IgD-negative memory B cell (primary cell): Measurements from ENCODE around the gene STX2. TPM values are rescaled to one million over a fixed set of nuclear protein-coding genes. Genes with fewer than 3 reads are reported as not detected.

Experiments used
- H3K27ac Mint-ChIP-seq, 3 donors: one replicate each; pipeline ENCODE4 v1.8.0; 2020 to 2022; ENCODE audit warnings: mild to moderate bottlenecking in 3 of 3, mixed read lengths in 3 of 3, moderate library complexity in 1 of 3
- H3K27me3 Mint-ChIP-seq: one replicate; pipeline ENCODE4 v1.8.0; 2021; ENCODE audit warnings: mixed read lengths
- H3K36me3 Mint-ChIP-seq: one replicate; pipeline ENCODE4 v1.8.0; 2020; ENCODE audit warnings: mild to moderate bottlenecking, mixed read lengths
- H3K4me1 Mint-ChIP-seq, 3 donors: one replicate each; pipeline ENCODE4 v1.8.0; 2020 to 2022; ENCODE audit warnings: mixed read lengths in 3 of 3, mild to moderate bottlenecking in 1 of 3
- H3K4me3 Mint-ChIP-seq, 4 donors: one replicate each; pipeline ENCODE4 v1.8.0; 2020 to 2022; ENCODE audit warnings: mild to moderate bottlenecking in 4 of 4, mixed read lengths in 4 of 4, moderate library complexity in 3 of 4
- H3K9me3 Mint-ChIP-seq, 3 donors: one replicate each; pipeline ENCODE4 v1.8.0; 2020 to 2021; ENCODE audit warnings: mixed read lengths in 3 of 3, mild to moderate bottlenecking in 1 of 3
- polyA plus RNA-seq: library from polyadenylated mRNA; unstranded; fragments of 300-500 nt; fragmentation: Illumina TruSeq; gene quantifications from one replicate; pipeline ENCODE4 v1.2.3, GENCODE V29; 2021

STX2 gene
- polyA plus RNA-seq, 1 donor from 2014 or later = 6.2 TPM

DNA sequence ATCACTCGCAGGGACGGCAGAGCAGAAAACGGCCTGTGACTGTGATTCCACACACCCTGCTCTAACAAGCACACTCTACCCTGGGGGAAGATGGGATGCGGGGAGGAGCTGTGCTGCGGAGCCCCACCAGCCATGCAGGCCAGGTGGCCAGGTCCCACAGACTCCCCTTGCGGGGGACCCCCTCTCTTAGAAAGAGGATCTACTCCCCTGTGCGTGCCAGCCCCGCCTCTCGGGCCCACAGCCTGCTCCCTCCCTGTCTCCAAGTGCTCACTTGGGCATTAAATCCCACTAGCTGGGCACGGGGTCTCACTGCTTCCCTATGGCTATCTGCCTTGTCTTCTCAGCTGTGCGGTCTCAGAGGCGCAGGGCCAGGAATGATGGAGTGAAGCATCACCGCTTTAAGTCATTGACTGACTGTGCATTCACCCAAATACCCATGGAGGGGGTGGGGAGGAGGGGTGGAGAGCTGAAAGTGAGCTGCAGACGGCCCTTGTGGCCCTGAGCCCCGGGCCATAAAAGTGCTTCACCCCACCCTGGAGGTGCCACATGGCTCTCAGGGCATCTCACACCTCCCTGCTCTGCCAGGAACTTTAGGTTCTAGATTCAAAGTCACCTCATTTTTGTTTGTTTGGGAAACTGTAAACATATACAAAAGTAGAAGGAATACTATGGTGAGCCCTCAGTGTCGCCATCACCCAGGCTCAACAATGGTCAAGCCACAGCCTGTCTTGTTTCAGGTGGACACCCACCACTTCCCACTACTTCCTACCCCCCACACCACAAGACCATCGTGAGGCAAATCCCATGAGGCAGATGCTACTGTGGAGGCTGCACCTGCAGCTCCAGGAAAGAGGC is 9.4 kb downstream of the STX2 start:
- no peak overlapping the region for H3K27ac Mint-ChIP-seq
- H3K4me3 Mint-ChIP-seq = no peak overlapping the region
- no peaks in the 10 kb centered on the region for H3K9me3 Mint-ChIP-seq
- H3K4me1 Mint-ChIP-seq = peaks cover 6 to 12% (median 9%) of the 10 kb centered on the region in 3 donors
- H3K27me3 Mint-ChIP-seq = no peaks in the 10 kb centered on the region
- no peaks in the 10 kb centered on the region for H3K36me3 Mint-ChIP-seq

DNA sequence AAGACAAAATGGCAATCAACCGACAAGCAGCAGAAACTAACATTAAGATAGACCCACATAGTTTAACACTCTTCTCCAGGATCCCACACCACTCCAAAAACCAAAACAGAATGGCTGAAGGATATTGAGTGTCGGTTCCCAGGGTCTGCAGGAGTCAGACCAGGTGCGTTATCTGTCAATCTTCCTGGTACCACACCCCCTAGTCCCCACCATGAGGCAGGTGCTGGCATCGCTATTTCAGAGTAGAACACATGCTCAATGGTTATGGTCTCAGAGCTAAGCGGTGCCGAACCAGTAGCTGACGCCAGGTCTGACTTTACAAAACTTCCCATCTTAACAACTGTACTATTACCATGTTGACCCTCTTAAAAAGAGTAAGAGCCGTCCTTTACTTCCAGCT is 10.2 kb downstream of the STX2 start:
- H3K27ac Mint-ChIP-seq = no peak overlapping the region

DNA sequence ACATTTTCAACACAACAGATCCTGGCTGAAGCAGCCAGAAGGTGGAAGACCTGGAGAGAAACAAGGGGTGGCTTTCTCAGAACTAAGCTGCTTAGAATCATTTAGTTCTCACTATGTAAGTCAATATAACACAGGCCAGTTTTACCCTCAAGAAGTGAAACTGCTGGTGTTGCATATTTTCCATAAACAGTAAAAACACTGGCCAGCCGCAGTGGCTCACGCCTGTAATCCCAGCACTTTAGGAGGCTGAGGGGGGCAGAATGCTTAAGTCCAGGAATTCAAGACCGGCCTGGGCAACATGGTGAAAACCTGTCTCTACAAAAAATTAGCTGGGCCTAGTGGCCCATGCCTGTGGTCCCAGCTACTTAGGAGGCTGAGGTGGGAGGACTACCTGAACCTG is 11.6 kb downstream of the STX2 start:
- Mint-ChIP-seq H3K4me1 (peaks cover 4 to 12% (median 7%) of the 10 kb centered on the region in 3 donors), H3K9me3 (no peaks in the 10 kb centered on the region), H3K4me3 (no peak overlapping the region), H3K27me3 (no peaks in the 10 kb centered on the region), H3K36me3 (peaks cover 4% of the 10 kb centered on the region), H3K27ac (no peak overlapping the region)

More for the DNA sequence above, 10.2 kb downstream of the STX2 start:
- Mint-ChIP-seq H3K27me3 (no peaks in the 10 kb centered on the region), H3K36me3 (peaks cover under 1% of the 10 kb centered on the region), H3K9me3 (no peaks in the 10 kb centered on the region), H3K4me3 (no peak overlapping the region), H3K4me1 (peaks cover 6 to 12% (median 9%) of the 10 kb centered on the region in 3 donors)

DNA sequence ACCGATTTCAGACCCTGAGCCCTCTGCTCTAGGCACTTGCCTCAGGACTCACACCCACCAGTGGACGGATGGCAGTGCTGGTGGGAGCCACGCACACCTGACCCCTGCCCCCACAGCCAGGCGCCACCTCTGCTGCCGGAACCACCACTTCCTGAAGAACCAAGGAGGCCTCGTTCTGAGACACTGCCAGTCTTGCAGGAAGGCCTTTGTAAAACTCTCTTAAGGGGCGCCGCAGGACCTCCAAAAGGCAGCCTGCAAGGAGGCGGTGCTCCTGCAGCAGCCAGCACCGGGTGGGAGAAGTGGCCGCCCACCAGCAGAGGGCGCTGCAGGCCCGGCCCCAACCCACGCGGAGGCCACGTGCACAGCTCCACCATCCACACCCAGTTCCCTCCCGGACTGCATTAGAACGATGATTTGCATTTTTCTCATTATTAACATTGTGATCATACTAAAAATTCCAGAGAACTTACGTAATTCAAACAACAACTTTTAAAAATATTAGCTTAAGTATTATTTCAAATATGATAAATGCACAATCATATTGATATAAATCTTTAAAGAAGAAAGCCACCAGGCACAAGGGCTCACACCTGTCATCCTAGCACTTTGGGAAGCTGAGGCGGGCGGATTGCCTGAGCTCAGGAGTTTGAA is 12.8 kb downstream of the STX2 start:
- Mint-ChIP-seq H3K27ac (no peak overlapping the region), H3K27me3 (no peaks in the 10 kb centered on the region), H3K36me3 (peaks cover 4% of the 10 kb centered on the region), H3K4me3 (peak overlapping the region in 1 of 4 donors; percentile 34), H3K4me1 (peaks cover 4 to 12% (median 7%) of the 10 kb centered on the region in 3 donors), H3K9me3 (no peaks in the 10 kb centered on the region)

DNA sequence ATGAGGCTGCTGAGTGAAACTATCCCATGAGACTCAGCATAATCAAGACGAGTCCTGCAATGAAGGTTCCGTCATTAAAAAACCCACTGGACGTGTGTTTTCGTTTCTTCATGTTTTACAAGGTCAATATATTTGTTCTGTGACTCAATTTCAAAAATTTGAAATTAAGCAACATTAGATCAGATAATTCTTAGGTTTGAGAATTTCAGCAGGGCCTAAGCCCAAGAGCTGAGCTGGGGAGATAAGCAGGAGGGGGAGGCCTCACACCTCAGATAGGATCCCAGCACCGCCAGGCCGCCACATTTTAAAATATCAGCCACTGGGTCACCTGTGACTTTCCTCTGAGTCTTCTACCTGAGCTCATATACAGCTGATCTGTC is 13.3 kb downstream of the STX2 start:
- peaks cover 4% of the 10 kb centered on the region for H3K36me3 Mint-ChIP-seq
- H3K4me3 Mint-ChIP-seq = peak overlapping the region in 1 of 4 donors; percentile 34
- H3K27ac Mint-ChIP-seq = peak overlapping the region in 1 of 3 donors; percentile 65
- peaks cover 4 to 16% (median 7%) of the 10 kb centered on the region in 3 donors for H3K4me1 Mint-ChIP-seq
- H3K27me3 Mint-ChIP-seq = no peaks in the 10 kb centered on the region
- no peaks in the 10 kb centered on the region for H3K9me3 Mint-ChIP-seq

DNA sequence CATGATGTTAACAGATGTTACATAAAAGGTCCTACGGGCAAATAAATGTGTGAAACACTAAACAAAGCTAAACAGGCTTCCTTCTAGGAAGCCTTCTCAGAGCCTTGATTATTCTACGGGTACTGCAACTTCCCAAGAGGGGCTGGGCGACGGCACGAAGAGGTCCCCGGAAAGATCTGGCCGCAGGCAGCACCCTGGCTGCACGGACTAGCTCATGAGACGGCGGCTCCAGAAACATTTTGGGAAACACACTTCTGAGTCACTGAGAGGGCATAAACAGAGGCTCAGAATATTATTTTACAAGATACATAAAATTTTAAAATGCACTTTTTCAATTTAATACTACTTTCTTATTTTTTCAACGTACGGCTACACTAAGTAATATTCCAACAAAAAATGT is 19.4 kb downstream of the STX2 start:
- H3K4me3 Mint-ChIP-seq = peak overlapping the region in 3 of 4 donors; percentile 23 to 82 (median 60)
- no peak overlapping the region for H3K27ac Mint-ChIP-seq

DNA sequence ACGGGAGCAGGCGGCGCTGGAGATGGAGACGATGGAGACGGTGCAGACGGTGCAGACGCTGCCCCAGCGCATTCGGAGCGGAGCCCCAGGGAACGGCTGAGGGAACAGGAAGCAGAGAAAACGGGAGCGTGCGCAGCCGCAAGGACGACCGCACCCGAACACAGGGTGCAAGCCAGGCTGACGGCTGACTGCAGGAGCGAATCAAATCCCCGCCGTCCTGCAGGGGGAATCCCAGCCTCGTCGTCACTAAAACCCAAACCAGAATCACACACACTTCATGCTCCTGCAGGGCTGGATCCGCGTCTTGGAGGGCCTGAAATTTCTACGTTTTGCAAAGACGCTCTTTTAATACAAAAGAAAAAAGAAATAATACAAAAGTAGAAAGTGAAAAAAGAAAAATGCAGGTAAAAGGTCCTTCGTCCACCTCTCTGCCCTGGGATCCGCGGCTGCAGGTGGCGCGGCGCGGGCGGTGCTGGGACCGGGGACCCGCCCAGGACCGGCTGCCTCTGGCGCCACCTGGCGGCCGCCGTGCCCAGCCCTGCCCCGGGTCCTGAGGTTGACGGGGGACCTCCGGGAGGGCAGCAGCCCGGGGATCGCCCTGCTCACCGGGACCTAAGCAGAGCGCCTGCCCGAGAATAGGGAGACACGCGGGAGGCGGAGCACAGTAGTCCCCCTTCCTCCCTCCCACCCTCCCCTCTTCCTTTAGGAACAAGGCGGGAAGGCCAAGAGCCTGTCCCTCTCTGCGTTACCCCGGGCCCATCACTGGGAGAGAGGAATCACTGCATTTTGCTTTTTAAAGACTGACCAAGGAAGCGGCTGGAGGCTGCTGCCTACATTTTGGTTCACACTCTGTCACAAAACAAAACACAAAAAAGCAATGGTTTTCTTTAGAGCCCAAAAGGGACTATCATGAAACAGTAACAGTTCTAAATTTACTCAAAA is 20.1 kb downstream of the STX2 start:
- peaks cover 9 to 12% (median 11%) of the 10 kb centered on the region in 3 donors for H3K4me1 Mint-ChIP-seq
- peak overlapping the region; percentile 39 to 89 (median 62) for H3K27ac Mint-ChIP-seq
- H3K36me3 Mint-ChIP-seq = peaks cover 7% of the 10 kb centered on the region
- no peaks in the 10 kb centered on the region for H3K9me3 Mint-ChIP-seq
- H3K4me3 Mint-ChIP-seq = peak overlapping the region; percentile 88 to 94 (median 92)
- no peaks in the 10 kb centered on the region for H3K27me3 Mint-ChIP-seq

More for the DNA sequence above, 19.4 kb downstream of the STX2 start:
- Mint-ChIP-seq H3K27me3 (no peaks in the 10 kb centered on the region), H3K9me3 (no peaks in the 10 kb centered on the region), H3K4me1 (peaks cover 6 to 9% (median 8%) of the 10 kb centered on the region in 3 donors), H3K36me3 (peaks cover 8% of the 10 kb centered on the region)

DNA sequence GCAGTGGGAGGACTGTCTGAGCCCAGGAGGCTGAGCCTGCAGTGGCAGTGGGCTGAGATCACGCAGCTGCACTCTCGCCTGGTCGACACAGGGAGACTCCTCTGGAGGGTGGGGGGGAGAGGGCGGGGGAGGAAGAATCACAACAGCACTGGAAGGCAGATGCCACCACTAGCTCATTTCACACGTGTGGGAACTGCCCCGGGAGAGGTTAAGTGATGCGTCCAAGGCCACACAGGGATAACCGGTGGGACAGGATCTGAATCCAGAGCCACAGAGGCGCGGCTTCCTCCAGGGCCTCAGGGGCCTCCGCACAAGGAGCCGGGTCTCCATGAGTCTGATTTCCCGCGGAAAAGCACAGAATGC is 20.8 kb downstream of the STX2 start:
- H3K27me3 Mint-ChIP-seq = no peaks in the 10 kb centered on the region
- H3K36me3 Mint-ChIP-seq = peaks cover 6% of the 10 kb centered on the region
- H3K27ac Mint-ChIP-seq = peak overlapping the region; percentile 39 to 89 (median 62)
- H3K4me3 Mint-ChIP-seq = peak overlapping the region; percentile 88 to 94 (median 92)
- no peaks in the 10 kb centered on the region for H3K9me3 Mint-ChIP-seq
- H3K4me1 Mint-ChIP-seq = peaks cover 11 to 12% (median 12%) of the 10 kb centered on the region in 3 donors

DNA sequence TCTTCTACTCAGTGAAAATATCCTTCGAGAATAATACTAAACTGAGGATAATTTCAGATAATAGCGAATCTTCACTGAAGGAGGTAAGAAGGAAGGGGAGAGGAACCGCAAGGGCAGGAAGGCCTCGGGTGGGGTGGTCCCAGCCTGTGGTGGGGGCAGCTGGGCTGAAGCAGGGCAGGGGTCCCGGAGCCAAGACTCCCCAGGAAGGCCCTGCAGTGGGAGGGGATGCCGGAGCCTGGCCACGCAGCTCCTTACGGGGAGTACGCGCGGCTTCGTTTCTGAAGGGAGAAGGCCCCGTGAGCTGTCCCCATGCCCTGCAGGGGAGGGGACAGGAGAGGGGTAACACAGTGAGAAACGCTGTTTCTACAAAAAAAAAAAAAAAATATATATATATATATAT is 21.2 kb downstream of the STX2 start:
- H3K9me3 Mint-ChIP-seq = no peaks in the 10 kb centered on the region
- no peaks in the 10 kb centered on the region for H3K27me3 Mint-ChIP-seq
- peaks cover 4% of the 10 kb centered on the region for H3K36me3 Mint-ChIP-seq
- H3K27ac Mint-ChIP-seq = no peak overlapping the region
- H3K4me1 Mint-ChIP-seq = peaks cover 11 to 12% (median 12%) of the 10 kb centered on the region in 3 donors
- peak overlapping the region; percentile 49 to 85 (median 74) for H3K4me3 Mint-ChIP-seq

DNA sequence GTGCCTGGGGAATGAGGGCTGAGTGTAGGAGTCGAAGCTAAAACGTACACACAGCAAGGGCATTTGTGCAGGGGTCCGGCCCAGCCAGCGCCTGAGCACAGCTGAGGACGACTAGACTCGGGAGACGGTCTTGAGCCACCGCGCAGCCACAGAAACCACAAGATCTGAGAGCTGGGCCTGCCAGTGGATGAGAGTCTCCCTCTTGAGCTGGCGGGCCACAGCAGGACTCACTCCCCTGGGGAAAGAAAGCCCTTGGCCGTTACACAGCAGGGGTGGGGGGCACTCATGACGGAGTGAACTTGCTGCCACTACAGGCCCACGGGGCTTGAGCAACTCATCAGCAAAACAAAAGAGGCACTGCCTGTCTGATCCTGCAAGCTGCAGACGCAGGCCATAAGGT is 23.0 kb downstream of the STX2 start:
- Mint-ChIP-seq H3K4me1 (peaks cover 11 to 12% (median 12%) of the 10 kb centered on the region in 3 donors), H3K36me3 (peaks cover 4% of the 10 kb centered on the region), H3K27ac (peak overlapping the region in 1 of 3 donors; percentile 23), H3K4me3 (peak overlapping the region in 1 of 4 donors; percentile 29), H3K9me3 (no peaks in the 10 kb centered on the region), H3K27me3 (no peaks in the 10 kb centered on the region)

DNA sequence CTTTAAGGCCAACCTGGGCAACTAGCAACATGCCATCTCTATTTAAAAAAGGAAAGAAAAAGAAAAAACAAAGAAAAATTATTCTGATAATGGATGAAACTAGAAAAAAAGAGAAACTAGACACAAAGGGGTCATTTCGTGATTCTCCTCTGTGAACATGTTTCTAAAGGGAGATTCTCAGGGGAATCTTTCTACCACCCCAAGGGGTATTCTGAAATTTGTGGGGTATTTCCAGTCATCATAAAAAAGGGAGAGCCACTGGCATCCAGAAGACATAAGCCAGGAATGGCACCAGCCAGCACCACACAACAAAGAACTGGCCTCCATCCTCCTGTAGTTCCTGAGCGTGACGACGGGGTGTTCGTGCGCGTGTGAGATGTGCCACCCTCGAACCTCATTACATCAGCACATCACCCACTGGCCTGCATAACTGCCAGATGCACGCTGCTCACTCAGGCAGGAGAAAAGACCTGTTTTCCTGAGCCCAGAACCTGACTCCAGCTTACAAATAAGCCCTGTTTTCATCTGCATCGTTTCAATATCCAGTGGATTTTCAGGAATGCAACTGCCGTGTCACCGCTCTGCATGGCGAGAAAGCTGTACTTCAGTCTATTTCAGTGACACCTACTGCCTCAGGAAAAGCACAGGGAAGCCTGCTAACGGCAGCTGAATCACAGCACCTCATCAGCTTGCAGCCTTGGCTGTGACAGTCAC is 23.9 kb downstream of the STX2 start:
- no peaks in the 10 kb centered on the region for H3K27me3 Mint-ChIP-seq
- H3K9me3 Mint-ChIP-seq = no peaks in the 10 kb centered on the region
- peaks cover 2% of the 10 kb centered on the region for H3K36me3 Mint-ChIP-seq
- H3K27ac Mint-ChIP-seq = no peak overlapping the region
- peaks cover 9 to 12% (median 11%) of the 10 kb centered on the region in 3 donors for H3K4me1 Mint-ChIP-seq
- H3K4me3 Mint-ChIP-seq = peak overlapping the region in 2 of 4 donors; percentile 5 to 34

DNA sequence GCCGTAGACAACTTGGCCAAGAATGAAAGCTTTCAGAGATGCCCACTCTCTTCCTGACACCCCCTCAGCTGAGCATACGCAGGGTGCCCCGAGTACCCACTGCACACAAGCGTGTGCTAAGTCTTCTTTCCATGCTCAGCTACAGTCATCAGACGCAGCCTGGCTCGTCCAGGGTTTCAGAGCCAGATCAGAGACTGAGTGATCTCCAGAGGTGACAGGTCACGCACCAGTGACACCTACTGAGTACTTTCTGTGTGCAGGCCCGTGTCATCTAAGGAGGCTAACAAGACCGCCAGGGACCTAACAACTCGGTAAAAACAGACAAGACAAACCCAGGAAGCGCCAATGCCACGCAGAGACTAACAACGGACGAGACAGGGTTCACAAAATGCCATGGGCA is 25.1 kb downstream of the STX2 start:
- Mint-ChIP-seq H3K4me3 (peak overlapping the region in 3 of 4 donors; percentile 61 to 94 (median 79)), H3K9me3 (no peaks in the 10 kb centered on the region), H3K27me3 (no peaks in the 10 kb centered on the region), H3K36me3 (peaks cover 9% of the 10 kb centered on the region), H3K27ac (peak overlapping the region in 1 of 3 donors; percentile 34), H3K4me1 (peaks cover 9 to 12% (median 11%) of the 10 kb centered on the region in 3 donors)

DNA sequence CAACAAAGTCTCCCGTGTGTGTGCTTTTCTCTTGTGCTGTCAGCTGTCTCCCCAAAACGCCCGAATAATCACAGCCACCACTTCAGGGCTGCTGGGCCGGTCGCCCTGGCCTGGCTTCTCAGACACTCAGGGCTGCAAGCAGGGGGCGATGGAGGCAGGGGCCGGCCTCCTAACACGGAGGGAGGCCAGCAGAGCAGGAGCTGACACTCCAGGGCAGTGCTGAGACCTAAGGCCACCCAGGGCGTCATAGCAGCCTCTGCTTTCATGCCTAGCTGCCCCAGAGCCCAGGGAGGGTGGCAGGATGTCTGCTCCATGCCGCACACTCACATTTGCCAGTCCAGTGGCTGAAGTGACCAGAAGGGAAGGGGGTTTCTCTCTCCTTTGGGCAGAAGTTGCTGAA is 25.6 kb downstream of the STX2 start:
- H3K9me3 Mint-ChIP-seq = no peaks in the 10 kb centered on the region
- H3K27me3 Mint-ChIP-seq = no peaks in the 10 kb centered on the region
- H3K36me3 Mint-ChIP-seq = peaks cover 9% of the 10 kb centered on the region
- H3K4me1 Mint-ChIP-seq = peaks cover 9 to 11% (median 10%) of the 10 kb centered on the region in 3 donors
- H3K27ac Mint-ChIP-seq = no peak overlapping the region
- peak overlapping the region in 1 of 4 donors; percentile 94 for H3K4me3 Mint-ChIP-seq

DNA sequence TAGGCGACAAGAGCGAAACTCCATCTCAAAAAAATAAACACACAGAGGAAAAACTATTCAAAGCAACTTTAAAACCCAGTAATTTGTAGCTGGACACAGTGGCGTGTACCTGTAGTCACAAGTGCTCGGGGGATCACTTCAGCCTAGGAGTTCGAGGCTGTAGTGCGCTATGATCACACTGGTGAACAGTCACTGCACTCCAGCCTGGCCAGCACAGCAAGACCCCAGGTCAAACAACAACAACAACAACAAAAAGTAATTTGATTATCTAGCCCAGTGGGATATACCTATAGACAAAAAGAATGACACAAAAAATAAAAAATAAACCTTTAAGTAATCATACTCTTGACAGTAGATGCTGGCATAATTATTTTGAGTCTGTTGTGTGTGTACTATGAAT is 29.3 kb downstream of the STX2 start:
- no peak overlapping the region for H3K4me3 Mint-ChIP-seq
- H3K9me3 Mint-ChIP-seq = peaks cover 0 to 5% (median 0%) of the 10 kb centered on the region in 3 donors
- H3K27me3 Mint-ChIP-seq = no peaks in the 10 kb centered on the region
- H3K4me1 Mint-ChIP-seq = peaks cover 4 to 7% (median 7%) of the 10 kb centered on the region in 3 donors
- no peak overlapping the region for H3K27ac Mint-ChIP-seq
- H3K36me3 Mint-ChIP-seq = peaks cover 18% of the 10 kb centered on the region
